HCT116 (cell line): ENCODE data around the gene OTULIN. TPM values are rescaled to one million over a fixed set of nuclear protein-coding genes. Genes with fewer than 3 reads are reported as not detected.

Experiments used
- ATAC-seq: fragments of 200-7000 bp; cut with Tn5 transposase; 2 replicates; pipeline ENCODE4 v1.9.1; 2020; ENCODE audit warnings: mild to moderate bottlenecking, moderate library complexity
- BruUV-seq: library from RNA; stranded (reverse); fragments of 400-500 nt; replicated peaks from 2 replicates; lab custom pipeline; 2021; lab: Mats Ljungman, UMichigan
- CTCF ChIA-PET: fragments of 300-600 bp; sonication (Branson Sonifier 250); formaldehyde crosslinking; loops from one replicate; lab custom pipeline; 2021; ENCODE audit warnings: antibody characterized with exemption; lab: Charles Lee
- POLR2A ChIA-PET: fragments of 300-600, 350-600 bp; sonication (Branson Sonifier 250); formaldehyde crosslinking; loops from one replicate; lab custom pipeline; 2021; ENCODE audit warnings: antibody characterized with exemption; lab: Charles Lee
- RAD21 ChIA-PET, 2 experiments: fragments of 300-600 bp; sonication (Branson Sonifier 250); formaldehyde crosslinking; loops; one replicate each; lab custom pipeline; 2023; ENCODE audit warnings: low total read pairs in 2 of 2; ENCODE audit not compliant: uncharacterized antibody in 2 of 2, unreplicated experiment in 2 of 2, low non-redundant PET in 1 of 2; lab: Charles Lee
- DNase-seq: peaks from one replicate; pipeline ENCODE4 v3.0.0-alpha.2; 2010; ENCODE audit warnings: low read depth, low spot score
- H2AFZ ChIP-seq: fragments of 200-600 bp; shearing (Covaris generic), sonication (generic); 2 replicates; pipeline ENCODE4 v1.6.1; 2017; ENCODE audit warnings: low read depth, mixed run types, mixed read lengths, antibody characterized with exemption, low read length; ENCODE audit not compliant: poor library complexity, severe bottlenecking
- H3K27ac ChIP-seq: 2 replicates; pipeline ENCODE4 v1.5.1; 2012; ENCODE audit warnings: low read depth, low read length
- H3K27me3 ChIP-seq: fragments of 200-600 bp; sonication (generic); 2 replicates; pipeline ENCODE4 v1.6.1; 2016; ENCODE audit warnings: mixed run types, low read length, mixed read lengths; ENCODE audit not compliant: insufficient read depth
- H3K36me3 ChIP-seq, 2 experiments: fragments of 200-500 bp in 1 of 2; fragments of 200-600 bp in 1 of 2; sonication (Bioruptor generic) in 1 of 2; sonication (generic) in 1 of 2; 2 replicates each; pipeline versions ENCODE4 v1.5.1 to v1.6.1; 2014 to 2016; ENCODE audit warnings: low read length in 2 of 2, inconsistent platforms in 1 of 2, mixed read lengths in 1 of 2, mixed run types in 1 of 2; ENCODE audit not compliant: insufficient read depth in 2 of 2, control insufficient read depth in 1 of 2
- H3K4me1 ChIP-seq, 2 experiments: fragments of 200-600 bp in 1 of 2; sonication (generic) in 1 of 2; 2 replicates each; pipeline versions ENCODE4 v1.5.1 to v1.6.1; 2012 to 2017; ENCODE audit warnings: low read length in 2 of 2, inconsistent platforms in 1 of 2, mild to moderate bottlenecking in 1 of 2, mixed read lengths in 1 of 2, mixed run types in 1 of 2, moderate library complexity in 1 of 2; ENCODE audit not compliant: insufficient read depth in 2 of 2, control insufficient read depth in 1 of 2
- H3K4me2 ChIP-seq: fragments of 200-600 bp; sonication (generic); 2 replicates; pipeline ENCODE4 v1.6.1; 2017; ENCODE audit warnings: mixed run types, low read length, mixed read lengths
- H3K4me3 ChIP-seq, 2 experiments: fragments of 200-600 bp in 1 of 2; sonication (generic) in 1 of 2; replicated peaks in 1 of 2; 2 replicates each; pipeline ENCODE4 v1.5.1; 2011 to 2016; ENCODE audit warnings: low read length in 2 of 2, control low read depth in 1 of 2, low read depth in 1 of 2, mild to moderate bottlenecking in 1 of 2, mixed read lengths in 1 of 2, mixed run types in 1 of 2
- H3K79me2 ChIP-seq: fragments of 200-600 bp; sonication (generic); 2 replicates; pipeline ENCODE4 v1.6.1; 2017; ENCODE audit warnings: mild to moderate bottlenecking, mixed run types, low read length, moderate library complexity, mixed read lengths; ENCODE audit not compliant: insufficient read depth
- H3K9ac ChIP-seq: fragments of 200-600 bp; sonication (generic); 2 replicates; pipeline ENCODE4 v1.6.1; 2016; ENCODE audit warnings: low read length, mixed read lengths
- H3K9me2 ChIP-seq: fragments of 200-600 bp; sonication (generic), shearing (Covaris generic); 2 replicates; pipeline ENCODE4 v1.6.1; 2017; ENCODE audit warnings: mixed run types, mild to moderate bottlenecking, moderate library complexity; ENCODE audit not compliant: insufficient read depth
- H3K9me3 ChIP-seq, 2 experiments: fragments of 200-500 bp in 1 of 2; fragments of 200-600 bp in 1 of 2; sonication (Bioruptor generic) in 1 of 2; sonication (generic) in 1 of 2; 2 replicates each; pipeline ENCODE4 v1.6.1; 2014 to 2017; ENCODE audit warnings: low read length in 2 of 2, mixed read lengths in 2 of 2, inconsistent platforms in 1 of 2, low read depth in 1 of 2, mild to moderate bottlenecking in 1 of 2, mixed run types in 1 of 2, moderate library complexity in 1 of 2; ENCODE audit not compliant: control insufficient read depth in 1 of 2, insufficient read depth in 1 of 2
- H4K20me1 ChIP-seq: fragments of 200-600 bp; sonication (generic), shearing (Covaris generic); 2 replicates; pipeline ENCODE4 v1.6.1; 2017; ENCODE audit warnings: mixed run types, mild to moderate bottlenecking, moderate library complexity; ENCODE audit not compliant: insufficient read depth
- EZH2phosphoT487 ChIP-seq: fragments of 200-600 bp; IDR thresholded peaks from 2 replicates; pipeline ENCODE4 v1.6.1; 2018; ENCODE audit warnings: antibody characterized with exemption, borderline replicate concordance
- FOSL1 ChIP-seq: IDR thresholded peaks from 2 replicates; pipeline ENCODE4 v1.6.1; 2012; ENCODE audit warnings: low read depth
- POLR2AphosphoS5 ChIP-seq: IDR thresholded peaks from 2 replicates; pipeline ENCODE4 v1.6.1; 2011; ENCODE audit warnings: mild to moderate bottlenecking, low read depth, low read length, moderate library complexity
- ZFX ChIP-seq: fragments of 450-650 bp; IDR thresholded peaks from 2 replicates; pipeline ENCODE4 v1.6.1; 2017
- intact Hi-C: fragments of 100-400 bp; cut with micrococcal nuclease; formaldehyde crosslinking; loops from 2 replicates; pipeline ENCODE4 v1.10.0; 2022
- total RNA-seq: library from RNA; stranded (reverse); gene quantifications from one replicate; pipeline ENCODE4 v1.2.1, GENCODE V29; 2021; ENCODE audit not compliant: unreplicated experiment
- TF ChIP-seq, protein P1 (sequence below): IDR thresholded peaks from 2 replicates; pipeline ENCODE4 v1.6.1; 2011; ENCODE audit warnings: mild to moderate bottlenecking, low read length, moderate library complexity; ENCODE audit not compliant: insufficient replicate concordance; ENCODE audit errors: extremely low read depth

The OTULIN gene
- total RNA-seq, 1 experiment from 2014 or later = 25.7 TPM

DNA sequence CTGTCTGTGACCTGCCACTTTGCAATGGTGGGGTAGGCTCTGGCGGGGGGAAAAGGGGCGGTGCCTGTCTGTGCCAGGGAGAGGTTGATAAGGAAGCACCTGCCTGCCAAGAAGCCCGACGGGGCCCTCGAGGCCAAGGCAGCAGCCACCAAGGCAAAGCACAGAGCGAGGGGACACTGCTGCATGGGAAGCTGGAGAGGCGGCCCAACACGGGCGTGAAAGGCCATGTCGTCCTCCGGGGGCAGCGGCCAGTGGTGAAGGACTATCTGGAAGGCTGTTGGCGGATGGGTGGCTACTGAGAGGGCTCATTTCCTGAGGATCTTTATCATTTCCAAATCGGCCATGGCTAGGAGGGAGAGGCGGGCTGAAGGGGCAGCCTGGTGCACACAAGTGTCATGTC lies 66.4 kb downstream of the OTULIN start:
- ChIA-PET POLR2A (no interaction called here), RAD21 (no interaction called here), CTCF (no interaction called here)
- H3K9me3 ChIP-seq = no peaks in the 10 kb centered on the region
- no peak overlapping the region for H3K4me3 ChIP-seq
- no TSS peak for BruUV-seq
- no peaks in the 10 kb centered on the region for H3K36me3 ChIP-seq
- DNase-seq = no peak
- no peak overlapping the region for H3K9ac ChIP-seq
- intact Hi-C loops = no loop called here
- H3K79me2 ChIP-seq = no peaks in the 10 kb centered on the region
- no peak for ATAC-seq
- TF ChIP-seq EZH2phosphoT487 = no peak
- TF ChIP-seq ZFX = no peak
- H3K27me3 ChIP-seq = no peaks in the 10 kb centered on the region
- H3K4me2 ChIP-seq = no peak overlapping the region
- no peaks in the 10 kb centered on the region for H3K4me1 ChIP-seq
- H4K20me1 ChIP-seq = no peaks in the 10 kb centered on the region
- H3K9me2 ChIP-seq = no peaks in the 10 kb centered on the region
- H3K27ac ChIP-seq = no peak overlapping the region
- H2AFZ ChIP-seq = no peak overlapping the region

GRCh38 chr5:14732991-14733390 lies 68.5 kb downstream of the OTULIN start:
- Histone ChIP-seq H3K9ac (no peak overlapping the region), H3K9me2 (no peaks in the 10 kb centered on the region), H3K27me3 (no peaks in the 10 kb centered on the region), H3K79me2 (no peaks in the 10 kb centered on the region), H3K36me3 (no peaks in the 10 kb centered on the region), H3K9me3 (no peaks in the 10 kb centered on the region), H2AFZ (no peak overlapping the region), H3K27ac (no peak overlapping the region), H3K4me3 (no peak overlapping the region), H3K4me1 (no peaks in the 10 kb centered on the region), H4K20me1 (no peaks in the 10 kb centered on the region), H3K4me2 (no peak overlapping the region)
- intact Hi-C loops = no loop called here
- no TSS peak for BruUV-seq
- ChIA-PET CTCF (interaction anchor here (0.9 kb wide), 1 partner anchor 271 kb away, joined by 4 read pairs; no protein-coding TSS in a partner anchor), POLR2A (no interaction called here), RAD21 (no interaction called here)
- DNase-seq = no peak
- ATAC-seq = no peak
- no peak for TF ChIP-seq POLR2AphosphoS5
- TF ChIP-seq, protein P1, sequence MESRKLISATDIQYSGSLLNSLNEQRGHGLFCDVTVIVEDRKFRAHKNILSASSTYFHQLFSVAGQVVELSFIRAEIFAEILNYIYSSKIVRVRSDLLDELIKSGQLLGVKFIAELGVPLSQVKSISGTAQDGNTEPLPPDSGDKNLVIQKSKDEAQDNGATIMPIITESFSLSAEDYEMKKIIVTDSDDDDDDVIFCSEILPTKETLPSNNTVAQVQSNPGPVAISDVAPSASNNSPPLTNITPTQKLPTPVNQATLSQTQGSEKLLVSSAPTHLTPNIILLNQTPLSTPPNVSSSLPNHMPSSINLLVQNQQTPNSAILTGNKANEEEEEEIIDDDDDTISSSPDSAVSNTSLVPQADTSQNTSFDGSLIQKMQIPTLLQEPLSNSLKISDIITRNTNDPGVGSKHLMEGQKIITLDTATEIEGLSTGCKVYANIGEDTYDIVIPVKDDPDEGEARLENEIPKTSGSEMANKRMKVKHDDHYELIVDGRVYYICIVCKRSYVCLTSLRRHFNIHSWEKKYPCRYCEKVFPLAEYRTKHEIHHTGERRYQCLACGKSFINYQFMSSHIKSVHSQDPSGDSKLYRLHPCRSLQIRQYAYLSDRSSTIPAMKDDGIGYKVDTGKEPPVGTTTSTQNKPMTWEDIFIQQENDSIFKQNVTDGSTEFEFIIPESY = no peak
- no peak for TF ChIP-seq FOSL1
- TF ChIP-seq, all 23 proteins: peak for 0
